Cardiac septum (tissue), 1 donor: ENCODE data around the gene MYH11. TPM values are rescaled to one million over a fixed set of nuclear protein-coding genes. Genes with fewer than 3 reads are reported as not detected.
A peak's percentile ranks its signal among the peaks of the same experiment; 100 is the strongest.
"Not testable (repeated sequence)": the region's sequence is repeated elsewhere in the genome, so short reads cannot be mapped to it uniquely, and the experiment has no call there.

Experiments
- DNase-seq: peaks from one replicate; pipeline ENCODE4 v3.0.0-alpha.2; 2020; ENCODE audit warnings: low spot score
- intact Hi-C: fragments of 100-400 bp; cut with DNase I; formaldehyde crosslinking; loops from one replicate; pipeline ENCODE4 v1.14.0; 2022
- total RNA-seq: library from RNA; stranded (reverse); fragmentation: NEBNext Ultra II Directional; extraction: Animal tissue kit (Norgen Biotek cat#: 25700); gene quantifications from one replicate; pipeline ENCODE4 v1.2.1, GENCODE V29; 2021
- donor health status: DM: no; HTN: no; CAD: no.

The MYH11 gene
- total RNA-seq, 1 donor from 2014 or later = 62.2 TPM

DNA sequence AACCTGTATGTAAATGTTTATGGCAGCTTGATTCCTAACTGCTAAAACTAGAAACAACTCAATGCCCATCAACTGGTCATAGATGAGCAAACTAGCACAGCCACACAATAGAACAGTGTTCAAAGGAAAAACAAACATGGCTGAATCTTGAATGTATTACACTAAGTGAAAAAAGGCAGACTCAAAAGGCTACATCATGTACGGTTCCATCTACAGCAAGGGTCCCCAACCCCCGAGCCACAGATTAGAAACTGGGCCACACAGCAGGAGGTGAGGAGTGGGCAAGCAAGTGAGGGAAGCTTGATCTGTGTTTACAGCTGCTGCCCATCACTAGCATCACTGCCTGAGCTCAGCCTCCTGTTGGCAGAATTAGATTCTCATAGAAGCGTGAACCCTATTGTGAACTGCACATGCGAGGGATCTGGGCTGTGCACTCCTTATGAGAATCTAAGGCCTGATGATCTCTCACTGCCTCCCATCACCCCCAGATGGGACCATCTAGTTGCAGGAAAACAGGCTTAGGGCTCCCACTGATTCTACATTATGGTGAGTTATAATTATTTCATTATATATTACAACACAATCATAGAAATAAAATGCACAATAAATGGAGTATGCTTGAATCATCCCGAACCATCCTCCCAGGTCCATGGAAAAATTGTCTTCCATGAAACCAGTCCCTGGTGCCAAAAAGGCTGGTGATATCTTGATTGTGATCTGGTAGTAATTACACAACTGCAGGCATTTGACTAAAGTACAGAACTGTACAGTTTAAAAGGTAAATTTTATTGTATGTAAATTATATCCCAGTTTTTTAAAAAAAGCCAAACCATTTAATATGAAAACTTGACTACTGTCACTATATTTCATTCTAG is 23.8 kb upstream of the MYH11 start:
- intact Hi-C loops = no loop called here

DNA sequence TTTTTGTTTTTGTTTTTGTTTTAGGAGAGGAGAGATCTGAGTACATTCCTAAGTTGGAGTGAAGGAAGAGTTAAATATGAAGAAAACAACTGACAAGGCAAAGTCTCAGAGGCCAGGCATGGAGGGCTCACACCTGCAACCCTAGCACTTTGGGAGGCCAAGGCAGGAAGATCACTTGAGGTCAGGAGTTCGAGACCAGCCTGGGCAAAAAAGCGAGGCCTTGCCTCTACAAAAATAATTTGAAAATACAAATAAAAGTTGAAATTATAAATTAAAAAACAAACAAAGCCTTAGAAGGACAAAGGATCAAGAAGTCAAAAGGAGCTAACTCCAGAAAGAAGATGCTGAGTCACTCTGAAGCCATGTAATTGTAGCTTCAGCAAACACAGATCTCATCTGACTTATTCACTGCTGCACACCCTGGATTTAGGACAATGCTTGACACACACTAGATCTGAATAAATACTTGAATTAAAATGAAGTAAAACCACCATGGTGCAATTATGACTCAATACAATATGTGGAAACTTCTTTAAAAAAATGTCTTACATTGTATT is 22.5 kb upstream of the MYH11 start:
- DNase-seq = no peak
- intact Hi-C loops = no loop called here

More for the DNA sequence above, 23.8 kb upstream of the MYH11 start:
- DNase-seq = no peak

DNA sequence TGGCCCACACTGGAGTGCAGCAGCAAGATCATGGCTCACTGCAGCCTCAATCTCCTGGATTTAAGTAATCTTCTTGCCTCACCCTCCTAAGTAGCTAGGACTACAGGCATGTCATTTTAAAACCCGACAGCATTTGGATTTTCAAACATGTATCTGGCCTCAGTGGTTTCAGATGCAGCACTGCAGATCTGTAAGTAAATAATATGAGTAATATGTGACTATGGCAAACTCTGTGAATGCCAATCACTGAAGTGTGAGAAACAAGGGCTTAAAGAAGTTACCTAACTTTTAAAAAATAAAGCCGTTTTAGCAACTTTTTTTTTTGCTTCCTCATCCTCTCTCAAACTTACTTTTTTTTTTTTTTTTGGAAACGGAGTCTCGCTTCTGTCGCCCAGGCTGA is 19.7 kb upstream of the MYH11 start:
- intact Hi-C loops = no loop called here
- no peak for DNase-seq

DNA sequence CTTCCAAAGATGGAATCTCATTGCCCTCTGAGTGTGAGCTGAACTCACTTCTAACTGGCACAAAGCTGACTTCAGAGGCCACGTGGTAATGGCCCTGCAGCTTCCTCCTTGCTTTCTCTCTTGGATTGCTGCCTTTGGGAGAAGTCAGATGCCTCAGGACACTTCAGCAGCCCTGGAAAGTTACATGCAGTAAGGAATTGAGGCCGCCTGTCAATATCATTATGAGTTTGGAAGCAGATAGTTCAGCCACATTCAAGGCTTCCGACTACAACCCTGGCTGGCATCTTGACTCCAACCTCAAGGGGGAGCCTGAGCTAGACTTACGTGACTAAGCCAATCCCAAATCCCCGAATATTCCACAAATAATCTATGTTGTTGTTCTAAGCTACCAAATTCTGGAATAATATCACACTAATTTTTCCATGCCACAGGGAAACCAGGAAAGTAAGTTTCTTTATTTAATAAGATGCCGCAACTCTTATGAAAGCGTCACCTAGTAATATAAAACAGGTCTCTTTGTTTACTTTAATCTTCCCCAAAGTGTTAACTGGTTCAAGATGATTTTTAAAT is 18.0 kb upstream of the MYH11 start:
- DNase-seq = no peak
- intact Hi-C loops = loop anchor here (2.0 kb wide), 1 partner anchor 252 kb away; no protein-coding TSS in a partner anchor

- no peak for DNase-seq
- intact Hi-C loops = loop anchor here (2.0 kb wide), 1 partner anchor 253 kb away; no protein-coding TSS in a partner anchor
Observed at GRCh38 chr16:15873737-15874136, 16.9 kb upstream of the MYH11 start.

DNA sequence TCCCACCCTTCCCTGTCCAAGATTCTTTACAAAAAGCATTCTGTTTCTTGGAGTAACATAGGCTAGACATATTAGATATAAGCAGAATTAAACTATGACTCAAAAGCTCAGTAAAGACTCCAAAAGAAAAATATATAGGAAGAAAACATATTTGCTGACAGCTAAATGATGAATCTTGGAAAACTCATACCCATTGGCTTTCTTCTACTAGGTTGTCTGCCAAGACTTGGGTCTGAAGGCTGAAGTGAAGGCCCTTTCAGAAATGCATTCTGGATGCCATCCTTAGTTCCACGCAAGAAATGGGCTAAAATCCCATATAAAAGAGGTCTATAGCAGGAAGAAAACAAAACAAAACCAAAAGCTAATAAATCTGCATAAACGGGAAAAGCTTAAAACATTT is 16.5 kb upstream of the MYH11 start:
- intact Hi-C loops = no loop called here
- DNase-seq = no peak

DNA sequence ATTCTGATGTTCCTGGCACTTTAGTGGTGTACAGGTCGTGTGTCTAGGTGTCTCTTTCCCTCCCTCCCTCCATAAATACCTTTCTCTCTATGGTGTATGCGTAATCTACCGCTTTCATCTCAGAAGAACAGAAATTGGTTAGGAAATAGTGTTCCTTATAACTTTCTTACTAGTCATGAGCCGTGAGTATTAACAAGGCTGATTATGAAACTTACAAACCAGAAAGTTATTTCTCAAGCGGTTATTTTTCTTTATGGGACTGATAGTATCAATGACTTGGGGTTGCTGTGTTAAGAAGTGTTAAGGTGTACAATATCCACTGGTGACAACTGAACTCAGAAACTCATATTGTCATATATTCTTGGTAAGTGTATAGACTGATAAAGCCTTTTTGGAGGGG is 13.2 kb upstream of the MYH11 start:
- intact Hi-C loops = no loop called here
- no peak for DNase-seq

DNA sequence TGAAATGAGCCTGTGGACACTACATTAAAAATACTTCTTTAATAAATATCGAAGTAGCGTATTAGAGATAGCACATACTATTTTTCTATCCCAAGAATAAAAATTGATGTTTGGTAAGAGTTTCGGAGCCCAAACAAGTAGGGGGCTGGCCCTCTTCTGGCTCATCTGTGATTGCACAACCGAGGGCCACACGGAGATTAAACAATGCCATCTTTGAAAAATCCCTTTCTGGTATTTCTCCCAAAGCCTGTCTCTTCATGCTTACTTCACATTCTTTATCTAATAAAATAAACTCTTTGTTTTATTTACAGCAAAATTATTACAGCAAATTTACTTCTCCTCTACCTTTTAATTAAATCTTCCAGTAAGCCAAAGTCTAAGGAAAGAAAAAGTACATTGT is 9.6 kb upstream of the MYH11 start:
- DNase-seq = no peak
- intact Hi-C loops = no loop called here

GRCh38 chr16:15865742-15866141 is 8.9 kb upstream of the MYH11 start:
- intact Hi-C loops = no loop called here
- no peak for DNase-seq

- intact Hi-C loops = no loop called here
- no peak for DNase-seq
Observed at GRCh38 chr16:15864939-15865338, 8.1 kb upstream of the MYH11 start.

DNA sequence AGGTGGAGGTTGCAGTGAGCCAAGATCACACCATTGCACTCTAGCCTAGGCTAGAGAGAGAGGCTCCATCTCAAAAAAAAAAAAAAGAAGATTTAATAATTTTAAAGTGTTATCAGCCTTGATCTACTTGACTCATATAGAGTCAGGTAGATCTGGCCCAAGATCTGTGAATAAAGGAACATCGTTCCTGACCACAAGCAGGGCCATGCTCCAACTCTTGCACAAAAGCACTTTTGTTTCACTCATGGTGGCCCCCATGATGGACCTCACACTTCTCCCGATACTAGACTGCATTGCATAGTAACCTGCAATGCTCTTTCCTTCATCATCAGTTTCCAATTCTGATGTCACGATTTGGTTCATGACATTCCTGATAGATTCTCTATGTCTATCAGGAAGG is 5.2 kb upstream of the MYH11 start:
- intact Hi-C loops = no loop called here
- DNase-seq = no peak

DNA sequence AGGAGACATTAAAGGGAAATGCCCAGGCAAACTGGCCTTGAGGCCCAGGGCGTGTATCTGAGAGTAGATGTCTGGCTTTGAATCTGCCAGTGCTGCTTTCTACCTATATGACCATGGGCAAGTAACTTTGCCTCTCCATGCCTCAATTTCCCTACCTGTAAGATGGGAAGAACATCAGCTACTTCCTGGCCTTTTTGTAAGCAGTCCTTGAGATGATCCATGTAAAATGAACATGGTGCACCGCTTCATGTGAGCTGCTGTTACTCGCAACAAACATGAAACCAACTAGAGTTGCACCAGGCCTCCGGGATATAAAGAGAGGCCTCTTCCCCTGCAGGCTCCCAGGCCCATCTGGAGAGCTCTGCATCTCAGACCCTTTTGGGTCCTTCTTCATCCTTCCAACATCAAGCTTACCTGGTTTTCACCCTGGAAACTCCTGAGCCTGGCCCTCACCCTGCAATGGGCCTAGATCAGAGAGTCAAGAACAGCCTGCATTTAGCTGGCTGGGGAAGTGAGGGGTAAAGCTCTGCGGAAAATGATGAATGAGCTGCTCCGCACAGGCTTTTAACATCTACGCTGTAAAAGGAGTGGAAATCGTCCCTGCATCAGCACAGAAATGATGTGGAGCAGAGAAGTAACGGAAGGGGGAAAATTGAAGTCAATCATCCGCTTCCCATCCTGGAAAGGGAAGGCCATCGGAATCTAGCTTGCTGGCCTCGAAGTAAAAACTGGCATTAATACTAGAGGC is 2.3 kb upstream of the MYH11 start:
- intact Hi-C loops = no loop called here
- DNase-seq = no peak

DNA sequence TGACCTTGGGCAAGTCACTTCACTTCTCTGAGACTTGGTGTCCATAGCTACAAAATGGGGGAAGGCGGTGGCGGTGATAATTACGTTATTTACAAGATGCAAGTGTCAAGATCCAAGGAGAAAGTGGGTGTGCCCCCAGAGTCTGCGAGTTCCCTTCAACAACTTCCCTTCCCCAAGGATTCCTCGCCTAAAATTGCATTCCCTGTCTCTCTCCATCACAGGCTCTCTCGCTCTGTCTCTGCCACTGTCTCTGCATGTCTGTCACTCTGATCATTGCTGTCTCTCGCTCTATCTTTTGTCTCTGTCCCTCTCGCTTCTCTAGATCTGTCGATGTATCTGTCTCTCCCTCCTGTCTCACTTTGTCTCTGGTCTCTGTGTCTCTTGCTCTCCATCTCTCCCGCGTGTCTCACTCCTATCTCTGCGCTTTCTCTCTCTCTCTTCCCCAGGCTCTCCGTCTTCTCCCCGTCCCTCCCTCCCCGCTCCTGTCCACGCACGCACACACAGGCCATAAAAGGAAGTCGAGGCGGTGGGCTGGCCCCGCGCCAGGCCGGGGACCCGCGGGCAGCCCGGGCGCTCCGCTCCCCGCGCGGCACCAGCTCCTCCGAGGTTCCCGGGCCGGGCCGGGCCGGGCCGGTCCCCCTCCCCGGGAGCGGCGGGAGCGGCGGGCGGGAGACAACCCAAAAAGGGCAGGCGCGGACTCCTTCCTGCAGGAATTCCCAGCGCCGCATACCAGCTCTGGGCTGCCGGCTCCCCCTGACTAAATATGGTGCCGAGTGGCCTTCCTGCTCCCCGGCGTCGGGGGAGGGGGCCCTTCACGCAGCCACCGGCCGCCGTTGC is 1.1 kb upstream of the MYH11 start:
- DNase-seq = peak; percentile 77
- intact Hi-C loops = no loop called here

DNA sequence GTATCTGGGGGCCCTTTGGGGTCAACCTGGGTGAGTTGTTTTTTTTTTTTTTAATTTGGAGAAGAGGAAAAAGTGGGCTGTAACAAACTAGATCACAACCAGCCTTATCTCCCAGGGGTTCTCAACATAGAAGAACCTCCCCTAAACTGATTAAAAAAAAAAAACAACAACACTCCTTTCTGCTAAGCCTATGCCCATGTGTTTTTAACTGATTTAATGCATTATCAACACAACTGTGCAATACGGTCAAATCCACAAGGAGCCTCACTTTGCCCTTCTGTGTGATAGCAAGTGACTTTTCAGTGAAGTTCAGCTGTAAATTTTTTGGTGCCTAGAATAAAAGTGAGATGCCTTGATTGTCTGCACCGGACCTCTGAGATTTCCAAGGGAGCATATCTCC is 646 bp downstream of the MYH11 start:
- no peak for DNase-seq
- intact Hi-C loops = no loop called here

DNA sequence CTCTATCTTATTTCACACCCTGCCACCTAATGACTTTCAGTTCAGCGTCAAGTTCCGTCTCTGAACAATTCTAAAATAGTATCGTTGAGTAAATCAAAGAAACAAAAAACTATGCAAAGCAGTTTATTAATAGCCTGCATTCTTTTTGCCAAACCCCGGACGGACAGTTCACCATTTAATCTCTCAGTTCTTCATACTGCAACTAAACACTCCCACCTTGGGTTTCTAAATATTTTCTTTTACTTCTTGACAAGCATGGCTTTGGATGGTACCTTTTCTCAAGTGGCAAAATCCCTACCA is 1.2 kb downstream of the MYH11 start:
- no peak for DNase-seq
- intact Hi-C loops = no loop called here

DNA sequence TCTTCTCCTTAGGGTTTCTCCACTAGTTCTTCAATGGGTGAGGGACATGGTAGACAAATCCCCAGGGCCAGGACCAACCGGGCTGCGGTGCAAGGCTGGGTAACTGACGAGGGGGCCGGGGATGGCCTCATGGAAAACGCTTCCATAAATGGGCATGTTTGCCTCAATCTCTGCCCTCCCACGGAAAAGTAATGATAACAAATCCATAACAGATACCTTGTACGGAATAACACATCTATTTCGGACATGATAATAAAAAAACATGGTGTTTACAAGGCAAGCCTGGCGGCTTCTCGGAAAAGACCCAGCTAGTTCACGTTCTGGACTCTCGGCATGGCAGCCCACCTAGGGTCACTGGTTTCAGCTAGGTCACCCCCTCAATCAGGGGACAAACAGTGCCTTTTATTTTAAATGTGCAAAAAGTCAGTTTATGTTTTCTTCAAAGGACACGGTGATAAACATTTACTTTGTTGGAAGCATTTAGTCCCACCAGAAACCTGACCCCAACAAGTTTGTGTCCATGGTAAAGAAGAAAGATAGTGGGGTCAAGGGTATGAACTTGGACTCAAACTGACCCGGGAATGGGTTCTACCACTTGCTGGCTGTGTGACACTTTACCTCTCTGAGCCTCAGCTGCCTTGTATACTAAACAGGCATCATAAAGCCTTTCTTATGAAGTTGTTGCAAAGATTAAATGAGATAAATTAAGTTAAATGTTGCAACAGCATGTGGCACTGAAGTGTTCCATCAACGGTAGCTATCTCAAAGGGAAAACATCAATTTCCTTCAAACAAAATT is 1.7 kb downstream of the MYH11 start:
- intact Hi-C loops = no loop called here
- DNase-seq = peak; percentile 33

- no peak for DNase-seq
- intact Hi-C loops = no loop called here
Observed at GRCh38 chr16:15854061-15854460, 2.8 kb downstream of the MYH11 start.

DNA sequence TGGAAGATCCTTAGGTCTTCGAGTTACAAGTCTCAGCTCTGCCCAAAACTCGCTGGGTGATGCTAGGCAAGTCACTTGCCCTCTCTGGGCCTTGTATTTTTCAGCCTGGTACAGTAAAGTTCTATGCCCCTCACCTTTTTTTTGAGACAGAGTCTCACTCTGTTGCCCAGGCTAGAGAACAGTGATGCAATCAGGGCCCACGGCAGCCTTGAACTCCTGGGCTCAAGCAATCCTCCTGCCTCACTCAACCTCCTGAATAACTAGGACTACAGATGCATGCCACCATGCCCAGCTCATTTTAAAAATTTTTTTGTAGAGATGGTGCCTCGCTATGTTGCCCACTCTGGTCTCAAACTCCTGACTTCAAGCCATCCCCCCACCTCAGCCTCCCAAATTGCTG is 3.8 kb downstream of the MYH11 start:
- peak; percentile 17 for DNase-seq
- intact Hi-C loops = no loop called here

- intact Hi-C loops, DNase-seq: not testable (repeated sequence)
Observed at GRCh38 chr16:15850555-15850954, 6.3 kb downstream of the MYH11 start.
